PFSK-1 (cell line): ENCODE results near the gene FMNL2.

ENCODE experiments used
- FOXP2 ChIP-seq: optimal IDR thresholded peaks from 2 replicates; pipeline ENCODE3; 2011; ENCODE audit warnings: borderline replicate concordance, control low read depth, inconsistent platforms; ENCODE audit not compliant: insufficient read depth; ENCODE audit errors: extremely low read length, extremely low read depth
- POLR2AphosphoS5 ChIP-seq: IDR thresholded peaks from 2 replicates; pipeline ENCODE4 v1.6.1; 2012; ENCODE audit warnings: low read depth, mild to moderate bottlenecking, control low read depth, low read length, moderate library complexity
- SIN3A ChIP-seq: IDR thresholded peaks from 2 replicates; pipeline ENCODE4 v1.6.1; 2012; ENCODE audit warnings: mild to moderate bottlenecking, low read length, moderate library complexity, borderline replicate concordance; ENCODE audit not compliant: insufficient read depth
- TAF1 ChIP-seq: IDR thresholded peaks from 2 replicates; pipeline ENCODE4 v1.6.1; 2012; ENCODE audit warnings: low read length, control low read depth, borderline replicate concordance; ENCODE audit not compliant: insufficient read depth
- TF ChIP-seq, protein P1 (sequence below), 2 experiments: IDR thresholded peaks; 2 replicates each; pipeline versions ENCODE4 v1.6.1 to v1.8.0; 2011 to 2012; ENCODE audit warnings: low read depth in 2 of 2, low read length in 2 of 2, control low read depth in 1 of 2, inconsistent platforms in 1 of 2, mild to moderate bottlenecking in 1 of 2, moderate library complexity in 1 of 2; ENCODE audit not compliant: insufficient read depth in 1 of 2

DNA sequence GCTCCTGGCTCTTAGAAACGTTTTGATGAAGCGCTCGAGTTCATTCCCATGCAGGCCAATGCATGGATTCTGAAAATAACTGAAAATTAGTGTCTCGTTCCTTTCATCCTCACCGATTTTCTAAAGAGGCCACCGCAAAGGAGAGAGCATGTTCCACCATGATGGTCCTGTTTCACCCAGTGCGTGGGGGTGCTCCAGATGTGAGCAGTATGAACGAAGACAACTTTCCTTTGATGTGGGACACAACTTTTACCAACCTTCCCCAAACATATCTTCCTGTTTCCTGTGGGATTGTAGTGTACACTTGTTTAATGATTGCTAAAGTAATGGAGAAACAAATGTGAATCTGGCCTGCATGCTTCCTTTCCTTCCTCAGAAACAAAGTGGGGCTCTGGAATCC lies 267.8 kb downstream of the FMNL2 start:
- no peak for TF ChIP-seq POLR2AphosphoS5
- TF ChIP-seq, protein P1, sequence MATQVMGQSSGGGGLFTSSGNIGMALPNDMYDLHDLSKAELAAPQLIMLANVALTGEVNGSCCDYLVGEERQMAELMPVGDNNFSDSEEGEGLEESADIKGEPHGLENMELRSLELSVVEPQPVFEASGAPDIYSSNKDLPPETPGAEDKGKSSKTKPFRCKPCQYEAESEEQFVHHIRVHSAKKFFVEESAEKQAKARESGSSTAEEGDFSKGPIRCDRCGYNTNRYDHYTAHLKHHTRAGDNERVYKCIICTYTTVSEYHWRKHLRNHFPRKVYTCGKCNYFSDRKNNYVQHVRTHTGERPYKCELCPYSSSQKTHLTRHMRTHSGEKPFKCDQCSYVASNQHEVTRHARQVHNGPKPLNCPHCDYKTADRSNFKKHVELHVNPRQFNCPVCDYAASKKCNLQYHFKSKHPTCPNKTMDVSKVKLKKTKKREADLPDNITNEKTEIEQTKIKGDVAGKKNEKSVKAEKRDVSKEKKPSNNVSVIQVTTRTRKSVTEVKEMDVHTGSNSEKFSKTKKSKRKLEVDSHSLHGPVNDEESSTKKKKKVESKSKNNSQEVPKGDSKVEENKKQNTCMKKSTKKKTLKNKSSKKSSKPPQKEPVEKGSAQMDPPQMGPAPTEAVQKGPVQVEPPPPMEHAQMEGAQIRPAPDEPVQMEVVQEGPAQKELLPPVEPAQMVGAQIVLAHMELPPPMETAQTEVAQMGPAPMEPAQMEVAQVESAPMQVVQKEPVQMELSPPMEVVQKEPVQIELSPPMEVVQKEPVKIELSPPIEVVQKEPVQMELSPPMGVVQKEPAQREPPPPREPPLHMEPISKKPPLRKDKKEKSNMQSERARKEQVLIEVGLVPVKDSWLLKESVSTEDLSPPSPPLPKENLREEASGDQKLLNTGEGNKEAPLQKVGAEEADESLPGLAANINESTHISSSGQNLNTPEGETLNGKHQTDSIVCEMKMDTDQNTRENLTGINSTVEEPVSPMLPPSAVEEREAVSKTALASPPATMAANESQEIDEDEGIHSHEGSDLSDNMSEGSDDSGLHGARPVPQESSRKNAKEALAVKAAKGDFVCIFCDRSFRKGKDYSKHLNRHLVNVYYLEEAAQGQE (IDR thresholded peaks at IDR 0.05; ENCODE audit: insufficient read depth in 1 of 2, low read depth in 2 of 2, low read length in 2 of 2): no peak
- TF ChIP-seq TAF1: no peak
- no peak for TF ChIP-seq SIN3A
- no peak for TF ChIP-seq FOXP2
